ENCODE results near the gene ASB14. TPM values are rescaled to one million over a fixed set of nuclear protein-coding genes. Genes with fewer than 3 reads are reported as not detected.
"Not testable (repeated sequence)": the region's sequence is repeated elsewhere in the genome, so short reads cannot be mapped to it uniquely, and the experiment has no call there.

Gene ASB14
- total and polyA plus RNA-seq, 4 donors = 0.06 to 1.4 (median 0.43) TPM

DNA sequence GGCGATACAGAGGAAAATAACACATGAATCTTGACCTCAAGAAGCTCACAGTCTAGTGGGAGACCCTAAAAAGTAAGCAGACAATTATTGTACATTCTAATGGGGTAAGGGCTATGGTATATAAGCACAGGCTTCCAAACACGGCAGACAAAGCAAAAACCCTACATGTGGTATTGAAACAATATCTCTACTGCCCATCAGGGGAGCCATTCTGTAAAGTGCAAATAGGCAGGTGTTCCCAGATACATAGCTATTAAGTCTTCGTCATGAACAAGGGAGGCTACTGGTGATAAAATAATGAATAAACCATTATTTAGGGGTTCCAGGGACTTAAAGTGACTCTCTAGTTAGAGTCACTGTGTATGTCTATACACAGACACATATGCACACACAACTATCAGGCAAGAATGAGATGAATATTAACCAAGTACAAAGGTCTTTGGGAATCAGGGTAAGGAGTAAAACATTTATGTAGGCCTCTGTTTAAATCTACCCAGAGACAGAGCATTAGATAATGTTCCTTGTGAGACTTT is 38.7 kb upstream of the ASB14 start:
- Histone ChIP-seq H3K36me3 (ENCODE audit: control insufficient read depth in 4 of 4, insufficient read depth in 4 of 4, low read length in 4 of 4) (no peaks in the 10 kb centered on the region), H3K27ac (ENCODE audit: low read depth in 1 of 2, low read length in 1 of 2) (no peak overlapping the region), H3K4me1 (ENCODE audit: control insufficient read depth in 5 of 5, insufficient read depth in 5 of 5, low read length in 5 of 5) (no peaks in the 10 kb centered on the region), H3K4me3 (no peak overlapping the region), H3K27me3 (ENCODE audit: control insufficient read depth in 3 of 3, insufficient read depth in 3 of 3, low read length in 2 of 3) (peaks cover 0 to 2% (median 0%) of the 10 kb centered on the region in 3 donors), H3K9ac (ENCODE audit: insufficient read depth in 1 of 2, low read length in 2 of 2) (no peak overlapping the region), H3K9me3 (ENCODE audit: control insufficient read depth in 4 of 4, insufficient read depth in 3 of 4, low read length in 3 of 4) (no peaks in the 10 kb centered on the region)
- DNase-seq (no peak), ATAC-seq (ENCODE audit: insufficient read depth, low FRiP score) (no peak)
- TF ChIP-seq, protein P1, sequence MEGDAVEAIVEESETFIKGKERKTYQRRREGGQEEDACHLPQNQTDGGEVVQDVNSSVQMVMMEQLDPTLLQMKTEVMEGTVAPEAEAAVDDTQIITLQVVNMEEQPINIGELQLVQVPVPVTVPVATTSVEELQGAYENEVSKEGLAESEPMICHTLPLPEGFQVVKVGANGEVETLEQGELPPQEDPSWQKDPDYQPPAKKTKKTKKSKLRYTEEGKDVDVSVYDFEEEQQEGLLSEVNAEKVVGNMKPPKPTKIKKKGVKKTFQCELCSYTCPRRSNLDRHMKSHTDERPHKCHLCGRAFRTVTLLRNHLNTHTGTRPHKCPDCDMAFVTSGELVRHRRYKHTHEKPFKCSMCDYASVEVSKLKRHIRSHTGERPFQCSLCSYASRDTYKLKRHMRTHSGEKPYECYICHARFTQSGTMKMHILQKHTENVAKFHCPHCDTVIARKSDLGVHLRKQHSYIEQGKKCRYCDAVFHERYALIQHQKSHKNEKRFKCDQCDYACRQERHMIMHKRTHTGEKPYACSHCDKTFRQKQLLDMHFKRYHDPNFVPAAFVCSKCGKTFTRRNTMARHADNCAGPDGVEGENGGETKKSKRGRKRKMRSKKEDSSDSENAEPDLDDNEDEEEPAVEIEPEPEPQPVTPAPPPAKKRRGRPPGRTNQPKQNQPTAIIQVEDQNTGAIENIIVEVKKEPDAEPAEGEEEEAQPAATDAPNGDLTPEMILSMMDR (IDR thresholded peaks at IDR 0.05; ENCODE audit: control extremely low read depth, extremely low read depth) = no peak
- 92 to 95% methylated on average over 3 of the region's 3 CpGs for WGBS, 2 donors

DNA sequence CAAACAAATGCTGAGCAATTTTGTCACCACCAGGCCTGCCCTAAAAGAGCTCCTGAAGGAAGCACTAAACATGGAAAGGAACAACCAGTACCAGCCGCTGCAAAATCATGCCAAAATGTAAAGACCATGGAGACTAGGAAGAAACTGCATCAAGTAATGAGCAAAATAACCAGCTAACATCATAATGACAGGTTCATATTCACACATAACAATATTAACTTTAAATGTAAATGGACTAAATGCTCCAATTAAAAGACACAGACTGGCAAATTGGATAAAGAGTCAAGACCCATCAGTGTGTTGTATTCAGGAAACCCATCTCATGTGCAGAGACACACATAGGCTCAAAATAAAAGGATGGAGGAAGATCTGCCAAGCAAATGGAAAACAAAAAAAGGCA is 34.0 kb upstream of the ASB14 start:
- not testable (repeated sequence) for H3K9me3 ChIP-seq (ENCODE audit: control insufficient read depth in 4 of 4, insufficient read depth in 3 of 4, low read length in 3 of 4); H3K36me3 ChIP-seq (ENCODE audit: control insufficient read depth in 4 of 4, insufficient read depth in 4 of 4, low read length in 4 of 4); H3K4me1 ChIP-seq (ENCODE audit: control insufficient read depth in 5 of 5, insufficient read depth in 5 of 5, low read length in 5 of 5); H3K4me3 ChIP-seq; H3K27ac ChIP-seq (ENCODE audit: low read depth in 1 of 2, low read length in 1 of 2); H3K9ac ChIP-seq (ENCODE audit: insufficient read depth in 1 of 2, low read length in 2 of 2); ATAC-seq (ENCODE audit: insufficient read depth, low FRiP score); H3K27me3 ChIP-seq (ENCODE audit: control insufficient read depth in 3 of 3, insufficient read depth in 3 of 3, low read length in 2 of 3); DNase-seq
- WGBS, 2 donors = 97 to 100% methylated on average over 1 of the region's 1 CpG

DNA sequence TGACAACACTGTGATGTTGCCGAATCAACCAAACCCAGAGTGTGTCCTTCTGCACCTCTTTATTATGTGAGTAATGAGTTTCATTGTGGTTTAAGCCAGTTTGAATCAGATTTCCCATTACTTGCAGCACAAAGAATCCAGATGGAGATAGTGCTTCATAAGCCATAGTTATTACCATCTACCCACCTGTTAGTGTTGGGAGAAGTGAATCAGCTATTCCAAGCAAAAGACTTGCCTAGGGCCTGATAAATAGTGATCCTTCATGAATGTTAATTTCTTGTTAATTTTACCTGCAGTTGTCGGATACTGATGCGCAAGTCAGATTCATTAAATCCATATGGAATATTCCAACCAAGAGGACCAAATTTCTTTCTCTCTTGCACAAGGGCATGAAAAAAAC is 21.7 kb upstream of the ASB14 start:
- ATAC-seq (ENCODE audit: insufficient read depth, low FRiP score) (no peak), DNase-seq (no peak)
- Histone ChIP-seq H3K27me3 (ENCODE audit: control insufficient read depth in 3 of 3, insufficient read depth in 3 of 3, low read length in 2 of 3) (no peaks in the 10 kb centered on the region), H3K4me1 (ENCODE audit: control insufficient read depth in 5 of 5, insufficient read depth in 5 of 5, low read length in 5 of 5) (no peaks in the 10 kb centered on the region), H3K36me3 (ENCODE audit: control insufficient read depth in 4 of 4, insufficient read depth in 4 of 4, low read length in 4 of 4) (no peaks in the 10 kb centered on the region), H3K9me3 (ENCODE audit: control insufficient read depth in 4 of 4, insufficient read depth in 3 of 4, low read length in 3 of 4) (peaks cover 0 to 2% (median 0%) of the 10 kb centered on the region in 4 donors), H3K9ac (ENCODE audit: insufficient read depth in 1 of 2, low read length in 2 of 2) (no peak overlapping the region), H3K27ac (ENCODE audit: low read depth in 1 of 2, low read length in 1 of 2) (no peak overlapping the region), H3K4me3 (no peak overlapping the region)
- WGBS, 2 donors = 81 to 95% methylated on average over 3 of the region's 3 CpGs
- TF ChIP-seq, protein P1 (IDR thresholded peaks at IDR 0.05; ENCODE audit: control extremely low read depth, extremely low read depth) = no peak

- H3K27me3 ChIP-seq (ENCODE audit: control insufficient read depth in 3 of 3, insufficient read depth in 3 of 3, low read length in 2 of 3) = no peaks in the 10 kb centered on the region
- WGBS, 2 donors = 36 to 49% methylated on average over 3 of the region's 3 CpGs
- no peak overlapping the region for H3K4me3 ChIP-seq
Observed at GRCh38 chr3:57309769-57310360, 17.4 kb upstream of the ASB14 start.

GRCh38 chr3:57303520-57303919 is 11.0 kb upstream of the ASB14 start:
- WGBS, 2 donors = 96 to 97% methylated on average over 7 of the region's 7 CpGs
- not testable (repeated sequence) for H3K9ac ChIP-seq (ENCODE audit: insufficient read depth in 1 of 2, low read length in 2 of 2); ATAC-seq (ENCODE audit: insufficient read depth, low FRiP score)

More at GRCh38 chr3:57309769-57310360, 17.4 kb upstream of the ASB14 start:
- no peaks in the 10 kb centered on the region for H3K4me1 ChIP-seq (ENCODE audit: control insufficient read depth in 5 of 5, insufficient read depth in 5 of 5, low read length in 5 of 5)
- TF ChIP-seq, protein P1 (IDR thresholded peaks at IDR 0.05; ENCODE audit: control extremely low read depth, extremely low read depth) = no peak
- no peaks in the 10 kb centered on the region for H3K36me3 ChIP-seq (ENCODE audit: control insufficient read depth in 4 of 4, insufficient read depth in 4 of 4, low read length in 4 of 4)
- DNase-seq (no peak), ATAC-seq (ENCODE audit: insufficient read depth, low FRiP score) (no peak)
- no peaks in the 10 kb centered on the region for H3K9me3 ChIP-seq (ENCODE audit: control insufficient read depth in 4 of 4, insufficient read depth in 3 of 4, low read length in 3 of 4)
- H3K9ac ChIP-seq (ENCODE audit: insufficient read depth in 1 of 2, low read length in 2 of 2) = no peak overlapping the region
- no peak overlapping the region for H3K27ac ChIP-seq (ENCODE audit: low read depth in 1 of 2, low read length in 1 of 2)

More at GRCh38 chr3:57303520-57303919, 11.0 kb upstream of the ASB14 start:
- not testable (repeated sequence) for H3K4me3 ChIP-seq; H3K27ac ChIP-seq (ENCODE audit: low read depth in 1 of 2, low read length in 1 of 2); H3K36me3 ChIP-seq (ENCODE audit: control insufficient read depth in 4 of 4, insufficient read depth in 4 of 4, low read length in 4 of 4); H3K4me1 ChIP-seq (ENCODE audit: control insufficient read depth in 5 of 5, insufficient read depth in 5 of 5, low read length in 5 of 5); H3K9me3 ChIP-seq (ENCODE audit: control insufficient read depth in 4 of 4, insufficient read depth in 3 of 4, low read length in 3 of 4); H3K27me3 ChIP-seq (ENCODE audit: control insufficient read depth in 3 of 3, insufficient read depth in 3 of 3, low read length in 2 of 3); DNase-seq
